Karpas-422 (cell line): ENCODE measurements around the gene SEC63. TPM values are rescaled to one million over a fixed set of nuclear protein-coding genes. Genes with fewer than 3 reads are reported as not detected.

Source experiments
- DNase-seq: peaks from one replicate; pipeline ENCODE4 v3.0.0-alpha.2; 2015
- H2AFZ ChIP-seq: fragments of 200-600 bp; sonication (generic); 2 replicates; pipeline ENCODE4 v1.6.1; 2014; ENCODE audit warnings: antibody characterized with exemption, low read length, mixed read lengths
- H3K27ac ChIP-seq: fragments of 200-600 bp; sonication (generic); 2 replicates; pipeline ENCODE4 v1.5.1; 2014; ENCODE audit warnings: mild to moderate bottlenecking, low read length, moderate library complexity
- H3K27me3 ChIP-seq: fragments of 200-600 bp; sonication (generic); 2 replicates; pipeline ENCODE4 v1.6.1; 2014; ENCODE audit warnings: low read length, mixed read lengths
- H3K36me3 ChIP-seq: fragments of 200-600 bp; sonication (generic); 2 replicates; pipeline ENCODE4 v1.6.1; 2014; ENCODE audit warnings: low read length, mixed read lengths; ENCODE audit not compliant: insufficient read depth
- H3K4me1 ChIP-seq: fragments of 200-600 bp; sonication (generic); 2 replicates; pipeline ENCODE4 v1.6.1; 2014; ENCODE audit warnings: mild to moderate bottlenecking, low read length, mixed read lengths
- H3K4me2 ChIP-seq: fragments of 200-600 bp; sonication (generic); 2 replicates; pipeline ENCODE4 v1.6.1; 2014; ENCODE audit warnings: low read length, low read depth, mild to moderate bottlenecking; ENCODE audit not compliant: poor library complexity, severe bottlenecking
- H3K4me3 ChIP-seq: fragments of 200-600 bp; sonication (generic); 2 replicates; pipeline ENCODE4 v1.5.1; 2014; ENCODE audit warnings: mild to moderate bottlenecking, antibody characterized with exemption, low read length, mixed read lengths
- H3K79me2 ChIP-seq: fragments of 200-600 bp; sonication (generic); 2 replicates; pipeline ENCODE4 v1.6.1; 2014; ENCODE audit warnings: mild to moderate bottlenecking, low read length, mixed read lengths
- H3K9ac ChIP-seq: fragments of 200-600 bp; sonication (generic); 2 replicates; pipeline ENCODE4 v1.6.0; 2014; ENCODE audit warnings: low read length
- H3K9me2 ChIP-seq: fragments of 200-600 bp; sonication (generic), shearing (Covaris generic); replicated peaks from 2 replicates; pipeline ENCODE4 v1.6.0; 2014; ENCODE audit warnings: mild to moderate bottlenecking, low read length, moderate library complexity; ENCODE audit not compliant: insufficient read depth
- H3K9me3 ChIP-seq: fragments of 300-700, 200-600 bp; sonication (generic); 2 replicates; pipeline ENCODE4 v1.6.1; 2014; ENCODE audit warnings: low read length, mixed read lengths
- H4K20me1 ChIP-seq: fragments of 200-600 bp; sonication (generic); 2 replicates; pipeline ENCODE4 v1.6.1; 2014; ENCODE audit warnings: mild to moderate bottlenecking, antibody characterized with exemption, low read length, low read depth; ENCODE audit not compliant: insufficient read depth
- total RNA-seq: library from RNA; depleted of rRNA; stranded (reverse); fragments of >200 nt; shearing (Covaris generic); gene quantifications from 2 replicates; pipeline ENCODE4 v1.2.3, GENCODE V29; 2014; ENCODE audit warnings: low replicate concordance

The SEC63 gene
- total RNA-seq, 1 experiment from 2014 or later = 46.0 TPM

- no peaks in the 10 kb centered on the region for H3K9me2 ChIP-seq
- no peak overlapping the region for H2AFZ ChIP-seq
- no peaks in the 10 kb centered on the region for H3K9me3 ChIP-seq
- H3K4me3 ChIP-seq = no peak overlapping the region
- H3K9ac ChIP-seq = no peak overlapping the region
- H4K20me1 ChIP-seq = no peaks in the 10 kb centered on the region
- DNase-seq = no peak
- H3K4me2 ChIP-seq = no peak overlapping the region
- H3K36me3 ChIP-seq = no peaks in the 10 kb centered on the region
- no peaks in the 10 kb centered on the region for H3K79me2 ChIP-seq
- H3K27ac ChIP-seq = no peak overlapping the region
- H3K27me3 ChIP-seq = no peaks in the 10 kb centered on the region
- H3K4me1 ChIP-seq = no peaks in the 10 kb centered on the region
Measured at GRCh38 chr6:107840636-107841274, 117.3 kb downstream of the SEC63 start.

DNA sequence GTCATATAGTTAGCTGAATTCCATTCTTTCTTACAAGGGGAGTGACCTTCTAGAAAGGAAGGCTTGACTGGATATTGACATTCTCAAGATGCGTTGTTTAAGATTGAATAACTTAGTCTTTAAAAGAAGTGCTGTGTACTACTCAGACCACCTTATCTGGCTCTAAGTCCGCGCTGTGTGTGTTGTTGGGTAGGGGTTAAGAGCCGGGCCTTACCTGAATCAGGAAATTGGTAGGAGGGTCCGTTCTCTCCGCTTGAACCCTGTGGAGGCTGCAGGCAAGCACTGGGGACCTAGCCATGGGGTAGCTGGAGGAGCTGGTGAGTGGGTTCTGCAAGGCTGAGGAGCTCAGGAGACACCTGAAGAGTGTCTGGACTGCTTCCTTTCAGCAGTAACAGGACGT is 124.9 kb downstream of the SEC63 start:
- Histone ChIP-seq H3K27me3 (no peaks in the 10 kb centered on the region), H3K9me3 (no peaks in the 10 kb centered on the region), H3K9ac (no peak overlapping the region), H4K20me1 (no peaks in the 10 kb centered on the region), H3K4me2 (no peak overlapping the region), H3K4me3 (no peak overlapping the region), H3K9me2 (no peaks in the 10 kb centered on the region), H3K79me2 (no peaks in the 10 kb centered on the region), H3K4me1 (no peaks in the 10 kb centered on the region), H3K27ac (no peak overlapping the region), H2AFZ (no peak overlapping the region), H3K36me3 (no peaks in the 10 kb centered on the region)
- DNase-seq = no peak

DNA sequence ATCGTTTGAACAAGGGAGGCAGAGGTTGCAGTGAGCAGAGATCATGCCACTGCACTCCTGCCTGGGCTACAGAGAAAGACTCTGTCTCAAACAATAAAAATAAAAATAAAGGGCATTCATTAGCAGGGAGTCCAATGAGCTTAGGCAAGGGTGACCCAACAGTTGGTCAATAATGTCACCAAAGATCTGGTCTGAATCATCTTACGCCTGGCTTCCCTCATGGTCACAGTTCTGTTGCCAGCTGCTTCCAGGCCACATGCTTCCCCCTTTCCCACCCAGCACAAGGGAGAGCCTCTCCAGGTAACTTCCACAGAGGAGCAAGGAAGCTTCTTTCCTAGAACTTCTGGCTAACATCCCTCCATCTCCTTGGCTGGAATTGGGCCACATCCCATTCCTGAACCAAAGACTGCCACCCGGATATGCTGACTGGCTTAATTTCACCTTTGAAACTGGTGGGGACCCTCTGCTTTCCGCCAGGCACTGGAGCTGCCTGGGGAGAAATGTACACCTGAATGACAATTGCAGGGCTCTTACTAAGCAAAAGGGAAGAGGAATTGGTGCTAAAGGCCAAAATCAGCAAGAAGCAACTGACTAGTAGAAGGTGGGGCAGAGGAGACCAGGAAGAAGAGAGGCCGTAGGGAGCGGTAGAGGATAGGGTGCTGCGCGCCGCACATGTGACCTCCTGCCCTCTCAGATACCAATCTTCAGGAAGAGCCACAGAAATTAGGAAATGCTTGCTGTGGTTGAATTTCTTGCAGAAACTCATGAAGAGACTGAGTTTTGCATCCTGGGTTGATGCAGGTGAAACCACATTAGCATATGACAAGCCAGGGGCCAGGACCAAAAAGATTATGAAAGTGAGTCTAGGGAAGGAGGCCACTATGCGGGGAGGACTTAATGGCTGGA is 125.6 kb downstream of the SEC63 start:
- no peaks in the 10 kb centered on the region for H3K9me3 ChIP-seq
- no peaks in the 10 kb centered on the region for H4K20me1 ChIP-seq
- H2AFZ ChIP-seq = no peak overlapping the region
- no peaks in the 10 kb centered on the region for H3K4me1 ChIP-seq
- H3K79me2 ChIP-seq = no peaks in the 10 kb centered on the region
- H3K4me3 ChIP-seq = no peak overlapping the region
- no peak overlapping the region for H3K4me2 ChIP-seq
- H3K27me3 ChIP-seq = no peaks in the 10 kb centered on the region
- no peak for DNase-seq
- no peak overlapping the region for H3K9ac ChIP-seq
- no peak overlapping the region for H3K27ac ChIP-seq
- no peaks in the 10 kb centered on the region for H3K36me3 ChIP-seq
- no peaks in the 10 kb centered on the region for H3K9me2 ChIP-seq

- H3K36me3 ChIP-seq = no peaks in the 10 kb centered on the region
- H2AFZ ChIP-seq = no peak overlapping the region
- H3K9me3 ChIP-seq = no peaks in the 10 kb centered on the region
- H3K27me3 ChIP-seq = no peaks in the 10 kb centered on the region
- H3K4me1 ChIP-seq = no peaks in the 10 kb centered on the region
- DNase-seq = no peak
- H3K4me3 ChIP-seq = no peak overlapping the region
- no peak overlapping the region for H3K9ac ChIP-seq
- H3K9me2 ChIP-seq = no peaks in the 10 kb centered on the region
- H3K27ac ChIP-seq = no peak overlapping the region
- no peaks in the 10 kb centered on the region for H4K20me1 ChIP-seq
- H3K4me2 ChIP-seq = no peak overlapping the region
- H3K79me2 ChIP-seq = no peaks in the 10 kb centered on the region
Measured at GRCh38 chr6:107830060-107830459, 127.9 kb downstream of the SEC63 start.

- DNase-seq = no peak
- no peak overlapping the region for H3K4me2 ChIP-seq
Measured at GRCh38 chr6:107827541-107827940, 130.5 kb downstream of the SEC63 start.

GRCh38 chr6:107823047-107823557 is 134.9 kb downstream of the SEC63 start:
- H3K4me1 ChIP-seq = peaks cover 27% of the 10 kb centered on the region
- no peak overlapping the region for H3K27ac ChIP-seq

More at GRCh38 chr6:107827541-107827940, 130.5 kb downstream of the SEC63 start:
- Histone ChIP-seq H3K4me3 (no peak overlapping the region), H3K36me3 (no peaks in the 10 kb centered on the region), H3K9me3 (no peaks in the 10 kb centered on the region), H3K4me1 (peaks cover 8% of the 10 kb centered on the region), H3K9ac (no peak overlapping the region), H3K79me2 (no peaks in the 10 kb centered on the region), H2AFZ (no peak overlapping the region), H3K27me3 (no peaks in the 10 kb centered on the region), H4K20me1 (no peaks in the 10 kb centered on the region), H3K9me2 (no peaks in the 10 kb centered on the region), H3K27ac (no peak overlapping the region)

GRCh38 chr6:107822176-107823046 is 135.6 kb downstream of the SEC63 start:
- H3K4me2 ChIP-seq = peak overlapping the region; percentile 74
- peak overlapping the region; percentile 53 for H3K4me3 ChIP-seq
- no peaks in the 10 kb centered on the region for H3K27me3 ChIP-seq
- H3K36me3 ChIP-seq = no peaks in the 10 kb centered on the region
- no peaks in the 10 kb centered on the region for H3K9me3 ChIP-seq
- no peaks in the 10 kb centered on the region for H4K20me1 ChIP-seq
- peak; percentile 53 for DNase-seq
- peaks cover 33% of the 10 kb centered on the region for H3K4me1 ChIP-seq
- H3K9me2 ChIP-seq = no peaks in the 10 kb centered on the region
- peak overlapping the region; percentile 12; the same call in 1 of the 2 replicates for H3K9ac ChIP-seq
- no peaks in the 10 kb centered on the region for H3K79me2 ChIP-seq
- no peak overlapping the region for H3K27ac ChIP-seq
- peak overlapping the region; percentile 32; the same call in 1 of the 2 replicates for H2AFZ ChIP-seq

More at GRCh38 chr6:107823047-107823557, 134.9 kb downstream of the SEC63 start:
- H3K27me3 ChIP-seq = no peaks in the 10 kb centered on the region
- peak overlapping the region; percentile 32; the same call in 1 of the 2 replicates for H2AFZ ChIP-seq
- H3K9me2 ChIP-seq = no peaks in the 10 kb centered on the region
- peak overlapping the region; percentile 12 for H3K9ac ChIP-seq
- H3K79me2 ChIP-seq = no peaks in the 10 kb centered on the region
- no peak for DNase-seq
- no peaks in the 10 kb centered on the region for H4K20me1 ChIP-seq
- peak overlapping the region; percentile 53; the same call in 1 of the 2 replicates for H3K4me3 ChIP-seq
- no peaks in the 10 kb centered on the region for H3K36me3 ChIP-seq
- peak overlapping the region; percentile 74 for H3K4me2 ChIP-seq
- H3K9me3 ChIP-seq = no peaks in the 10 kb centered on the region
